Measurements from ENCODE around the gene FLYWCH2. TPM values are rescaled to one million over a fixed set of nuclear protein-coding genes. Genes with fewer than 3 reads are reported as not detected.

FLYWCH2 gene
- total and polyA plus RNA-seq, 2 of the 13 experiments (the other 11 are each of a cell fraction or from before 2014, with no cell fraction given) = 16.9 to 19.8 TPM

DNA sequence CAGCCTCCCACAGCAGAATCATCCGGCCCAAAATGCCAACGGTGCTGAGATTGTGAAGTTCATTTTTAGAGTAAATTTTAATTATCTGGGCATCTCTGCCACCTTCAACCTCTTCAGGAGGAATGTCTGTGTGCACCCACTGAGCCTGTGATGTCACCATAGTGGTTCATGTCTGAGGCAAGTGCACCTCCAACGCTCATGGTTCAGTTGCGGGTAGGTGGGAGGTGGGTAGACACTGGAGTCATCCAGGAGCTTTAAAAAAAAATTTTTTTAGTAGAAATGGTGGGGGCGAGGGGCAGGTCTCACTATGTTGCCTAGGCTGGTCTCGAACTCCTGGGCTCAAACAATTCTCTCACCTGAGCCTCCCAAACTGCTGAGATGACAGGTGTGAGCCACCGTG, 30.6 kb downstream of the FLYWCH2 start (continued):
- TF ChIP-seq NFKBIZ (CRISPR knock-in tag; IDR thresholded peaks at IDR 0.05) (no peak), GABPA (IDR thresholded peaks at IDR 0.05; ENCODE audit: low read depth, low read length) (no peak), GABPA (CRISPR knock-in tag; IDR thresholded peaks at IDR 0.05; ENCODE audit: low read depth) (no peak), ZNF292 (CRISPR knock-in tag; IDR thresholded peaks at IDR 0.05; ENCODE audit: borderline replicate concordance, low read depth) (no peak), ZBTB37 (CRISPR knock-in tag; IDR thresholded peaks at IDR 0.05) (no peak), NFKB2 (CRISPR knock-in tag; IDR thresholded peaks at IDR 0.05; ENCODE audit: borderline replicate concordance) (no peak), KLF16 (CRISPR knock-in tag; IDR thresholded peaks at IDR 0.05) (no peak)

DNA sequence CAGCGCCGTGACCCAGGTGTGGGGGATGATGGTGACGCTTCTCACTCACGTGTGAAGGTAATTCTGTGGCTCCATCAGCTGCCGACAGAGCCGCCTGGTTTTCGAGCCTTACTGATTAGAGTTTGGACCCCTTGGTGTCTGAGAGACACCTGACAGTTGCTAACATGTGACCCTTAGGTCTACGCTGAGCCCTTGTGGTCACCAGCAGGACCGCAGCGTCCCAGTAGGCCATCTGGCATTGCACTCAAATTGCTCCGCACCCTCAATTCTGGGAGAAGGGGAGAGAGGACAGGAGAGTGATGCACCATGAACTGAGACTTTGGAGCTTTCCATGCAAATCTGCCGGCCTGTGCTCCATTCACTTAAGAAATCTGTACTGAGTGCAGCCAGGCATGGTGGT, 31.2 kb downstream of the FLYWCH2 start:
- no peak overlapping the region for H2AFZ ChIP-seq (ENCODE audit: low read length)
- CTCF ChIA-PET (ENCODE audit: low intra/inter-chr PET ratio, low total read pairs) = no interaction called here
- DNase-seq (ENCODE audit: low spot score) (no peak), FAIRE-seq (no peak), ATAC-seq (no peak)
- H3K4me3 ChIP-seq (replicated peaks in 1 of 3; ENCODE audit: insufficient read depth in 1 of 3, low read depth in 2 of 3, low read length in 3 of 3) = no peak overlapping the region
- H3K27ac ChIP-seq (ENCODE audit: extremely low read length, insufficient read depth, low read length) = no peak overlapping the region
- in situ Hi-C loops (cut with HindIII; ENCODE audit: extremely low pct_ligation_motif_present, low pct_unique_long_range_greater_than_20kb) = loop anchor here (5.0 kb wide), 2 partner anchors 42 to 77 kb away; no protein-coding TSS in a partner anchor
- no peaks in the 10 kb centered on the region for H3K9me3 ChIP-seq (ENCODE audit: low read length)
- 91% methylated on average over 8 of the region's 12 CpGs for WGBS (ENCODE audit: low lambda C conversion rate)
- intact Hi-C loops (cut with micrococcal nuclease; ENCODE audit: unreplicated experiment) = loop anchor here (5.0 kb wide), 1 partner anchor 47 kb away; no protein-coding TSS in a partner anchor
- peaks cover 3% of the 10 kb centered on the region in 2 experiments; a peak in 2 of 5 replicates for H3K36me3 ChIP-seq (replicated peaks in 1 of 2; ENCODE audit: control insufficient read depth in 1 of 2, insufficient read depth in 2 of 2, low read length in 2 of 2)
- BruUV-seq (replicated peaks) = no TSS peak
- TF ChIP-seq, protein P1, sequence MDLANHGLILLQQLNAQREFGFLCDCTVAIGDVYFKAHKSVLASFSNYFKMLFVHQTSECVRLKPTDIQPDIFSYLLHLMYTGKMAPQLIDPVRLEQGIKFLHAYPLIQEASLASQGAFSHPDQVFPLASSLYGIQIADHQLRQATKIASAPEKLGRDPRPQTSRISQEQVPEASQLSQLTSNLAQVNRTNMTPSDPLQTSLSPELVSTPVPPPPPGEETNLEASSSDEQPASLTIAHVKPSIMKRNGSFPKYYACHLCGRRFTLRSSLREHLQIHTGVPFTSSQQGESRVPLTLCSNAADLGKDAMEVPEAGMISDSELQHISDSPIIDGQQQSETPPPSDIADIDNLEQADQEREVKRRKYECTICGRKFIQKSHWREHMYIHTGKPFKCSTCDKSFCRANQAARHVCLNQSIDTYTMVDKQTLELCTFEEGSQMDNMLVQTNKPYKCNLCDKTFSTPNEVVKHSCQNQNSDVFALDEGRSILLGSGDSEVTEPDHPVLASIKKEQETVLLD (CRISPR knock-in tag; IDR thresholded peaks at IDR 0.05; ENCODE audit: low read depth) = no peak
- TF ChIP-seq NFIC (IDR thresholded peaks at IDR 0.05; ENCODE audit: low read length) = no peak
- peaks cover 18% of the 10 kb centered on the region for H3K4me1 ChIP-seq (ENCODE audit: insufficient read depth, low read length)
- no peak overlapping the region for H3K4me2 ChIP-seq (ENCODE audit: low read depth, low read length)
- POLR2A ChIA-PET = no interaction called here
- H4K20me1 ChIP-seq (ENCODE audit: insufficient read depth, low read length) = no peaks in the 10 kb centered on the region
- H3K27me3 ChIP-seq (ENCODE audit: control insufficient read depth in 1 of 2, insufficient read depth in 2 of 2, low read length in 2 of 2) = no peaks in the 10 kb centered on the region; a peak in 1 of 5 replicates
- H3K79me2 ChIP-seq (ENCODE audit: insufficient read depth, low read length) = peaks cover 7% of the 10 kb centered on the region
- H3K9ac ChIP-seq (ENCODE audit: insufficient read depth, low read depth, low read length) = no peak overlapping the region

Data from HepG2 (cell line).